Measurements from ENCODE around the gene BACH2.
"Not testable (repeated sequence)": the region's sequence is repeated elsewhere in the genome, so short reads cannot be mapped to it uniquely, and the experiment has no call there.

The BACH2 gene

GRCh38 chr6:90151576-90152422 is 144.8 kb downstream of the BACH2 start:
- DNase-seq, result no peak

GRCh38 chr6:90149280-90149679 is 147.4 kb downstream of the BACH2 start:
- no peak for DNase-seq

GRCh38 chr6:90148867-90149266 is 147.8 kb downstream of the BACH2 start:
- no peak for DNase-seq

- DNase-seq, result no peak
Observed at GRCh38 chr6:90146921-90147649, 149.6 kb downstream of the BACH2 start.

GRCh38 chr6:90146024-90146423 is 150.6 kb downstream of the BACH2 start:
- DNase-seq, result no peak

- DNase-seq, result no peak
Observed at GRCh38 chr6:90144928-90145555, 151.6 kb downstream of the BACH2 start.

- DNase-seq, result no peak
Observed at GRCh38 chr6:90144396-90144795, 152.2 kb downstream of the BACH2 start.

- no peak for DNase-seq
Observed at GRCh38 chr6:90140683-90141082, 156.0 kb downstream of the BACH2 start.

- no peak for DNase-seq
Observed at GRCh38 chr6:90139272-90139817, 157.3 kb downstream of the BACH2 start.

GRCh38 chr6:90136837-90137568 is 159.6 kb downstream of the BACH2 start:
- DNase-seq, result no peak

- no peak for DNase-seq
Observed at GRCh38 chr6:90136176-90136575, 160.5 kb downstream of the BACH2 start.

GRCh38 chr6:90135667-90136066 is 161.0 kb downstream of the BACH2 start:
- DNase-seq, result no peak

- DNase-seq, result not testable (repeated sequence)
Observed at GRCh38 chr6:90133664-90134063, 163.0 kb downstream of the BACH2 start.

GRCh38 chr6:90131614-90132423 is 164.8 kb downstream of the BACH2 start:
- no peak for DNase-seq

GRCh38 chr6:90131125-90131524 is 165.5 kb downstream of the BACH2 start:
- no peak for DNase-seq

- DNase-seq, result not testable (repeated sequence)
Observed at GRCh38 chr6:90128687-90129086, 168.0 kb downstream of the BACH2 start.

GRCh38 chr6:90127595-90127994 is 169.0 kb downstream of the BACH2 start:
- DNase-seq, result no peak

GRCh38 chr6:90126839-90127238 is 169.8 kb downstream of the BACH2 start:
- DNase-seq, result no peak

GRCh38 chr6:90126181-90126580 is 170.5 kb downstream of the BACH2 start:
- DNase-seq, result no peak

- no peak for DNase-seq
Observed at GRCh38 chr6:90124874-90125510, 171.7 kb downstream of the BACH2 start.

- no peak for DNase-seq
Observed at GRCh38 chr6:90123831-90124230, 172.8 kb downstream of the BACH2 start.
